Keratinocyte (primary cell): ENCODE results near the gene SMIM35.

Experiments
- EZH2 ChIP-seq: IDR thresholded peaks from one replicate; pipeline ENCODE4 v1.6.1; 2012; ENCODE audit warnings: inconsistent platforms, mild to moderate bottlenecking, low read length, moderate library complexity
- TF ChIP-seq, protein P1 (sequence below), 3 experiments: IDR thresholded peaks in 1 of 3; conservative IDR thresholded peaks in 1 of 3; optimal IDR thresholded peaks in 1 of 3; 2 replicates in 2 of 3; 3 replicates in 1 of 3; pipeline versions ENCODE3 to v1.5.1; 2011; ENCODE audit warnings: low read length in 3 of 3, mild to moderate bottlenecking in 3 of 3, moderate library complexity in 2 of 3, control low read depth in 1 of 3, inconsistent platforms in 1 of 3; ENCODE audit not compliant: insufficient read depth in 2 of 3; ENCODE audit errors: extremely low read depth in 1 of 3

DNA sequence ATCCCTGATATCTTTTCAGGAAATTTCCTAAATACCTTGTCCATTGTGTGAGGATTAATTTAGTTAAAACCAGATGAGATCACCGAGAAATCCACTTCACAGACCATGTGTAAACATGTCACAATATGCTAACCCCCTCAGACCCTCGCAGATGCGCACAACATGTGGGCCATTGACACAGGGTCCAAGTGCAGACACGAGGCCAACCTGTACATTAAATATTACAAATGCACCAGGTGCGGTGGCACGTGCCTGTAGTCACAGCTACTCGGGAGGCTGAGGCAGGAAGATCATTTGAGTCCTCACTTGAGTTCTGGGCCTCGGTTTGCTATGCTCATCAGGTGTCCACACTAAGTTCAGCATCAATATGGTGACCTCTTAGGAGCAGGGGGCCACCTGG is 19.8 kb downstream of the SMIM35 start:
- TF ChIP-seq, protein P1, sequence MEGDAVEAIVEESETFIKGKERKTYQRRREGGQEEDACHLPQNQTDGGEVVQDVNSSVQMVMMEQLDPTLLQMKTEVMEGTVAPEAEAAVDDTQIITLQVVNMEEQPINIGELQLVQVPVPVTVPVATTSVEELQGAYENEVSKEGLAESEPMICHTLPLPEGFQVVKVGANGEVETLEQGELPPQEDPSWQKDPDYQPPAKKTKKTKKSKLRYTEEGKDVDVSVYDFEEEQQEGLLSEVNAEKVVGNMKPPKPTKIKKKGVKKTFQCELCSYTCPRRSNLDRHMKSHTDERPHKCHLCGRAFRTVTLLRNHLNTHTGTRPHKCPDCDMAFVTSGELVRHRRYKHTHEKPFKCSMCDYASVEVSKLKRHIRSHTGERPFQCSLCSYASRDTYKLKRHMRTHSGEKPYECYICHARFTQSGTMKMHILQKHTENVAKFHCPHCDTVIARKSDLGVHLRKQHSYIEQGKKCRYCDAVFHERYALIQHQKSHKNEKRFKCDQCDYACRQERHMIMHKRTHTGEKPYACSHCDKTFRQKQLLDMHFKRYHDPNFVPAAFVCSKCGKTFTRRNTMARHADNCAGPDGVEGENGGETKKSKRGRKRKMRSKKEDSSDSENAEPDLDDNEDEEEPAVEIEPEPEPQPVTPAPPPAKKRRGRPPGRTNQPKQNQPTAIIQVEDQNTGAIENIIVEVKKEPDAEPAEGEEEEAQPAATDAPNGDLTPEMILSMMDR (optimal IDR thresholded peaks at IDR 0.05 in 1 of 3, IDR thresholded peaks at IDR 0.05 in 1 of 3, conservative IDR thresholded peaks at IDR 0.05 in 1 of 3; ENCODE audit: extremely low read depth in 1 of 3, insufficient read depth in 2 of 3, low read length in 3 of 3), result no peak
- TF ChIP-seq EZH2, result no peak
